ENCODE data around the gene ITGB8. TPM values are rescaled to one million over a fixed set of nuclear protein-coding genes. Genes with fewer than 3 reads are reported as not detected.

ITGB8 gene
- total RNA-seq, 1 experiment from 2014 or later, result 1.9 TPM

DNA sequence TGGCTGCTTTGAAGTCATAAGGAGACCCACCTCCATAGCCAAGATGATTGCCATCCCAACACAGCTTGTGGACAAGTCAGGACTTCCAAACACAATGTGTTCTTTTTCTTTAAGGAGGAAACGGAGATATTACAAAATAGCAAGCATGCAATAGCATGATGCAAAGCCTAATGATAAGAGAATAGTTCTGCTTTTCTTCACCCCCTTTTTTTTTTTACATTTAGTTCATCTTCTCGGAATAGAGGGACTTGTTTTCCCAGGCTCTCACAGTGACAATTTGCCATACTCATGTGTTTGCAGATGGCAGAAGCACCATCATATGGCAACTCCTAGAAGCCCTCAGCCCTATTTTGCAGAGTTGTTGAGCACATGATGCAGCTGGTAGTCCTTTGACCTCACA lies 119.8 kb downstream of the ITGB8 start:
- H3K4me3 Mint-ChIP-seq, result no peak overlapping the region
- ATAC-seq (no peak), DNase-seq (ENCODE audit: low spot score) (no peak)
- H3K27me3 Mint-ChIP-seq (ENCODE audit: low read depth), result no peaks in the 10 kb centered on the region
- TF ChIP-seq FOXK1 (CRISPR knock-in tag; IDR thresholded peaks at IDR 0.05) (no peak), NR1H2 (CRISPR knock-in tag; IDR thresholded peaks at IDR 0.05) (no peak), PRRX2 (CRISPR knock-in tag; IDR thresholded peaks at IDR 0.05) (no peak), ZNF219 (CRISPR knock-in tag; IDR thresholded peaks at IDR 0.05; ENCODE audit: borderline replicate concordance) (no peak)
- CTCF ChIA-PET, result interaction anchor here (1.5 kb wide), 1 partner anchor 10 kb away, joined by 8 read pairs; no protein-coding TSS in a partner anchor
- no peak overlapping the region for H3K27ac Mint-ChIP-seq
- no peaks in the 10 kb centered on the region for H3K9me3 Mint-ChIP-seq
- POLR2A ChIA-PET, result interaction anchor here (0.6 kb wide), 1 partner anchor 65 kb away, joined by 4 read pairs; no protein-coding TSS in a partner anchor
- H3K36me3 Mint-ChIP-seq, result no peaks in the 10 kb centered on the region
- H3K4me1 Mint-ChIP-seq, result no peaks in the 10 kb centered on the region

DNA sequence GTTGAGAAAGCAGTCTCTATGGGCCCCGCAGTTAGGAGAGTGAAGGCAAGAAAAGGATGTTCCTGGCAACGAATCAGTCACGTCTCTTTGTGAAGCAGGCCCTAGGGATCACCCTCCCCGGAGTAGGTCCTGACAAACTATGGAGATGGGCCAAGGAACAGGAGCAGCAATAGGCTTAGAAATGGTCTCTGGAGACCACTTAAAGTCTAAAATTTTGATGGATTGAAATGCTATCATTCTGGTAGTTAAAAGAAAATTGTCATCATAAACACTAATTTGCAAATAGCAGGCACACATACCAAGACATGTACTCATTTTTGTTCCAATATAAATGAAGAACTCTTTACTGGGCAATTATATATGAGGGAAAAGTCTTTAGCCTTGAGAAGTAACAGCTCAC lies 123.5 kb downstream of the ITGB8 start:
- Mint-ChIP-seq H3K27me3 (ENCODE audit: low read depth) (no peaks in the 10 kb centered on the region), H3K9me3 (no peaks in the 10 kb centered on the region), H3K27ac (no peak overlapping the region), H3K4me3 (no peak overlapping the region), H3K4me1 (no peaks in the 10 kb centered on the region), H3K36me3 (no peaks in the 10 kb centered on the region)
- TF ChIP-seq JAZF1 (CRISPR knock-in tag; IDR thresholded peaks at IDR 0.05) (no peak), TCF7 (CRISPR knock-in tag; IDR thresholded peaks at IDR 0.05; ENCODE audit: low read depth) (no peak), ZNF121 (CRISPR knock-in tag; IDR thresholded peaks at IDR 0.05) (no peak), NFE2L1 (CRISPR knock-in tag; IDR thresholded peaks at IDR 0.05) (no peak), HMGA2 (CRISPR knock-in tag; IDR thresholded peaks at IDR 0.05) (no peak), TP53 (CRISPR knock-in tag; IDR thresholded peaks at IDR 0.05) (no peak), GTF2I (CRISPR knock-in tag; conservative IDR thresholded peaks at IDR 0.05) (no peak), NR3C1 (CRISPR knock-in tag; conservative IDR thresholded peaks at IDR 0.05; ENCODE audit: low read depth) (no peak), CREM (CRISPR knock-in tag; IDR thresholded peaks at IDR 0.05) (no peak)
- TF ChIP-seq, protein P1, sequence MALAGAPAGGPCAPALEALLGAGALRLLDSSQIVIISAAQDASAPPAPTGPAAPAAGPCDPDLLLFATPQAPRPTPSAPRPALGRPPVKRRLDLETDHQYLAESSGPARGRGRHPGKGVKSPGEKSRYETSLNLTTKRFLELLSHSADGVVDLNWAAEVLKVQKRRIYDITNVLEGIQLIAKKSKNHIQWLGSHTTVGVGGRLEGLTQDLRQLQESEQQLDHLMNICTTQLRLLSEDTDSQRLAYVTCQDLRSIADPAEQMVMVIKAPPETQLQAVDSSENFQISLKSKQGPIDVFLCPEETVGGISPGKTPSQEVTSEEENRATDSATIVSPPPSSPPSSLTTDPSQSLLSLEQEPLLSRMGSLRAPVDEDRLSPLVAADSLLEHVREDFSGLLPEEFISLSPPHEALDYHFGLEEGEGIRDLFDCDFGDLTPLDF (CRISPR knock-in tag; IDR thresholded peaks at IDR 0.05), result no peak
- TF ChIP-seq, protein P2, sequence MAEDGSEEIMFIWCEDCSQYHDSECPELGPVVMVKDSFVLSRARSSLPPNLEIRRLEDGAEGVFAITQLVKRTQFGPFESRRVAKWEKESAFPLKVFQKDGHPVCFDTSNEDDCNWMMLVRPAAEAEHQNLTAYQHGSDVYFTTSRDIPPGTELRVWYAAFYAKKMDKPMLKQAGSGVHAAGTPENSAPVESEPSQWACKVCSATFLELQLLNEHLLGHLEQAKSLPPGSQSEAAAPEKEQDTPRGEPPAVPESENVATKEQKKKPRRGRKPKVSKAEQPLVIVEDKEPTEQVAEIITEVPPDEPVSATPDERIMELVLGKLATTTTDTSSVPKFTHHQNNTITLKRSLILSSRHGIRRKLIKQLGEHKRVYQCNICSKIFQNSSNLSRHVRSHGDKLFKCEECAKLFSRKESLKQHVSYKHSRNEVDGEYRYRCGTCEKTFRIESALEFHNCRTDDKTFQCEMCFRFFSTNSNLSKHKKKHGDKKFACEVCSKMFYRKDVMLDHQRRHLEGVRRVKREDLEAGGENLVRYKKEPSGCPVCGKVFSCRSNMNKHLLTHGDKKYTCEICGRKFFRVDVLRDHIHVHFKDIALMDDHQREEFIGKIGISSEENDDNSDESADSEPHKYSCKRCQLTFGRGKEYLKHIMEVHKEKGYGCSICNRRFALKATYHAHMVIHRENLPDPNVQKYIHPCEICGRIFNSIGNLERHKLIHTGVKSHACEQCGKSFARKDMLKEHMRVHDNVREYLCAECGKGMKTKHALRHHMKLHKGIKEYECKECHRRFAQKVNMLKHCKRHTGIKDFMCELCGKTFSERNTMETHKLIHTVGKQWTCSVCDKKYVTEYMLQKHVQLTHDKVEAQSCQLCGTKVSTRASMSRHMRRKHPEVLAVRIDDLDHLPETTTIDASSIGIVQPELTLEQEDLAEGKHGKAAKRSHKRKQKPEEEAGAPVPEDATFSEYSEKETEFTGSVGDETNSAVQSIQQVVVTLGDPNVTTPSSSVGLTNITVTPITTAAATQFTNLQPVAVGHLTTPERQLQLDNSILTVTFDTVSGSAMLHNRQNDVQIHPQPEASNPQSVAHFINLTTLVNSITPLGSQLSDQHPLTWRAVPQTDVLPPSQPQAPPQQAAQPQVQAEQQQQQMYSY (CRISPR knock-in tag; IDR thresholded peaks at IDR 0.05), result no peak
- TF ChIP-seq, protein P3, sequence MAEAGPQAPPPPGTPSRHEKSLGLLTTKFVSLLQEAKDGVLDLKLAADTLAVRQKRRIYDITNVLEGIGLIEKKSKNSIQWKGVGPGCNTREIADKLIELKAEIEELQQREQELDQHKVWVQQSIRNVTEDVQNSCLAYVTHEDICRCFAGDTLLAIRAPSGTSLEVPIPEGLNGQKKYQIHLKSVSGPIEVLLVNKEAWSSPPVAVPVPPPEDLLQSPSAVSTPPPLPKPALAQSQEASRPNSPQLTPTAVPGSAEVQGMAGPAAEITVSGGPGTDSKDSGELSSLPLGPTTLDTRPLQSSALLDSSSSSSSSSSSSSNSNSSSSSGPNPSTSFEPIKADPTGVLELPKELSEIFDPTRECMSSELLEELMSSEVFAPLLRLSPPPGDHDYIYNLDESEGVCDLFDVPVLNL (CRISPR knock-in tag; IDR thresholded peaks at IDR 0.05; ENCODE audit: borderline replicate concordance, low read depth), result no peak
- TF ChIP-seq, protein P4, sequence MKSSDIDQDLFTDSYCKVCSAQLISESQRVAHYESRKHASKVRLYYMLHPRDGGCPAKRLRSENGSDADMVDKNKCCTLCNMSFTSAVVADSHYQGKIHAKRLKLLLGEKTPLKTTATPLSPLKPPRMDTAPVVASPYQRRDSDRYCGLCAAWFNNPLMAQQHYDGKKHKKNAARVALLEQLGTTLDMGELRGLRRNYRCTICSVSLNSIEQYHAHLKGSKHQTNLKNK (CRISPR knock-in tag; IDR thresholded peaks at IDR 0.05), result no peak
- TF ChIP-seq, protein P5, sequence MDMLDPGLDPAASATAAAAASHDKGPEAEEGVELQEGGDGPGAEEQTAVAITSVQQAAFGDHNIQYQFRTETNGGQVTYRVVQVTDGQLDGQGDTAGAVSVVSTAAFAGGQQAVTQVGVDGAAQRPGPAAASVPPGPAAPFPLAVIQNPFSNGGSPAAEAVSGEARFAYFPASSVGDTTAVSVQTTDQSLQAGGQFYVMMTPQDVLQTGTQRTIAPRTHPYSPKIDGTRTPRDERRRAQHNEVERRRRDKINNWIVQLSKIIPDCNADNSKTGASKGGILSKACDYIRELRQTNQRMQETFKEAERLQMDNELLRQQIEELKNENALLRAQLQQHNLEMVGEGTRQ (CRISPR knock-in tag; IDR thresholded peaks at IDR 0.05), result no peak
- TF ChIP-seq, protein P6, sequence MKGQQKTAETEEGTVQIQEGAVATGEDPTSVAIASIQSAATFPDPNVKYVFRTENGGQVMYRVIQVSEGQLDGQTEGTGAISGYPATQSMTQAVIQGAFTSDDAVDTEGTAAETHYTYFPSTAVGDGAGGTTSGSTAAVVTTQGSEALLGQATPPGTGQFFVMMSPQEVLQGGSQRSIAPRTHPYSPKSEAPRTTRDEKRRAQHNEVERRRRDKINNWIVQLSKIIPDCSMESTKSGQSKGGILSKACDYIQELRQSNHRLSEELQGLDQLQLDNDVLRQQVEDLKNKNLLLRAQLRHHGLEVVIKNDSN (CRISPR knock-in tag; IDR thresholded peaks at IDR 0.05), result no peak
- TF ChIP-seq, protein P7, sequence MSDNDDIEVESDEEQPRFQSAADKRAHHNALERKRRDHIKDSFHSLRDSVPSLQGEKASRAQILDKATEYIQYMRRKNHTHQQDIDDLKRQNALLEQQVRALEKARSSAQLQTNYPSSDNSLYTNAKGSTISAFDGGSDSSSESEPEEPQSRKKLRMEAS (CRISPR knock-in tag; IDR thresholded peaks at IDR 0.05), result no peak
- ATAC-seq, result no peak
- no peak for DNase-seq (ENCODE audit: low spot score)
- ChIA-PET CTCF (no interaction called here), POLR2A (interaction anchor here (0.5 kb wide), 1 partner anchor 212 kb away, joined by 3 read pairs; no protein-coding TSS in a partner anchor)
